Ishikawa (cell line): ENCODE data around the gene POU3F2.

Experiments
- CEBPB ChIP-seq: IDR thresholded peaks from 2 replicates; pipeline ENCODE4 v1.6.1; 2012
- CREB1 ChIP-seq: IDR thresholded peaks from 2 replicates; pipeline ENCODE4 v1.6.1; 2012; ENCODE audit warnings: low read depth
- EP300 ChIP-seq: IDR thresholded peaks from 2 replicates; pipeline ENCODE4 v1.6.1; 2012; ENCODE audit warnings: borderline replicate concordance
- FOXM1 ChIP-seq: IDR thresholded peaks from 2 replicates; pipeline ENCODE4 v1.6.1; 2012; ENCODE audit warnings: low read depth, borderline replicate concordance
- MAX ChIP-seq: IDR thresholded peaks from 2 replicates; pipeline ENCODE4 v1.6.1; 2012
- RAD21 ChIP-seq: IDR thresholded peaks from 2 replicates; pipeline ENCODE4 v1.6.1; 2012; ENCODE audit warnings: low read depth
- REST ChIP-seq: IDR thresholded peaks from 2 replicates; pipeline ENCODE4 v1.6.1; 2012; ENCODE audit warnings: low read depth, mild to moderate bottlenecking
- TAF1 ChIP-seq: IDR thresholded peaks from 2 replicates; pipeline ENCODE4 v1.6.1; 2012; ENCODE audit warnings: low read depth, mild to moderate bottlenecking
- TEAD4 ChIP-seq: IDR thresholded peaks from 2 replicates; pipeline ENCODE4 v1.6.1; 2012
- YY1 ChIP-seq: IDR thresholded peaks from 2 replicates; pipeline ENCODE4 v1.6.1; 2012; ENCODE audit warnings: low read depth

GRCh38 chr6:98843271-98844243 lies 9.2 kb downstream of the POU3F2 start:
- TF ChIP-seq RAD21 (no peak), REST (no peak), CEBPB (no peak), EP300 (no peak), YY1 (no peak), CREB1 (no peak), FOXM1 (no peak), TEAD4 (no peak), MAX (no peak), TAF1 (no peak)
